SU-DHL-6 (cell line): ENCODE measurements around the gene HDAC10.

ENCODE experiments used
- H2AFZ ChIP-seq: fragments of 200-600 bp; sonication (generic); 2 replicates; pipeline ENCODE4 v1.6.1; 2014; ENCODE audit warnings: low read depth, mild to moderate bottlenecking, moderate library complexity, mixed read lengths, antibody characterized with exemption, low read length; ENCODE audit not compliant: severe bottlenecking
- H3F3A ChIP-seq: fragments of 200-600 bp; shearing (Covaris generic); 2 replicates; pipeline ENCODE4 v1.6.0; 2016; ENCODE audit warnings: antibody characterized with exemption, mild to moderate bottlenecking; ENCODE audit not compliant: insufficient read depth
- H3K27ac ChIP-seq: fragments of 200-600 bp; sonication (generic); 2 replicates; pipeline ENCODE4 v1.5.1; 2016; ENCODE audit warnings: low read depth, mild to moderate bottlenecking, low read length, moderate library complexity, mixed read lengths
- H3K27me3 ChIP-seq: fragments of 200-600 bp; sonication (generic), shearing (Covaris generic); 2 replicates; pipeline ENCODE4 v1.6.0; 2014; ENCODE audit warnings: mild to moderate bottlenecking, low read length
- H3K36me3 ChIP-seq: fragments of 200-600 bp; sonication (generic); 2 replicates; pipeline ENCODE4 v1.6.1; 2014; ENCODE audit warnings: mild to moderate bottlenecking, low read length, mixed read lengths
- H3K4me2 ChIP-seq: fragments of 300-600, 200-600 bp; shearing (Covaris generic), sonication (generic); 2 replicates; pipeline ENCODE4 v1.6.0; 2014; ENCODE audit warnings: low read length, low read depth, mild to moderate bottlenecking; ENCODE audit not compliant: poor library complexity, severe bottlenecking
- H3K4me3 ChIP-seq: fragments of 200-600 bp; sonication (generic); 2 replicates; pipeline ENCODE4 v1.5.1; 2014; ENCODE audit warnings: antibody characterized with exemption, low read length, mild to moderate bottlenecking, mixed read lengths; ENCODE audit not compliant: insufficient read depth, poor library complexity, severe bottlenecking
- H3K79me2 ChIP-seq: fragments of 200-600 bp; sonication (generic); 2 replicates; pipeline ENCODE4 v1.6.1; 2014; ENCODE audit warnings: mild to moderate bottlenecking, low read length, moderate library complexity; ENCODE audit not compliant: insufficient read depth
- H3K9ac ChIP-seq: fragments of 200-600 bp; sonication (generic); 2 replicates; pipeline ENCODE4 v1.7.0; 2014; ENCODE audit warnings: mild to moderate bottlenecking, low read length
- H3K9me2 ChIP-seq: fragments of 200-600 bp; sonication (generic); replicated peaks from 2 replicates; pipeline ENCODE4 v1.6.1; 2014; ENCODE audit warnings: low read length; ENCODE audit not compliant: insufficient read depth
- H3K9me3 ChIP-seq: fragments of 200-600 bp; sonication (generic); 2 replicates; pipeline ENCODE4 v1.6.1; 2014; ENCODE audit warnings: low read length, mixed read lengths; ENCODE audit not compliant: insufficient read depth
- H4K20me1 ChIP-seq: fragments of 200-600 bp; sonication (generic); 2 replicates; pipeline ENCODE4 v1.6.1; 2014; ENCODE audit warnings: low read depth, mild to moderate bottlenecking, antibody characterized with exemption, low read length, moderate library complexity, mixed read lengths
- CTCF ChIP-seq: fragments of 200-600 bp; sonication (generic); IDR thresholded peaks from one replicate; pipeline ENCODE4 v1.5.1; 2017; ENCODE audit warnings: antibody characterized with exemption, mild to moderate bottlenecking, low read length, moderate library complexity; ENCODE audit not compliant: insufficient read depth, poor library complexity, severe bottlenecking
- EZH2phosphoT487 ChIP-seq: fragments of 200-600 bp; sonication (generic), shearing (Covaris generic); conservative IDR thresholded peaks from 2 replicates; pipeline ENCODE4 v1.6.1; 2018; ENCODE audit warnings: mild to moderate bottlenecking, antibody characterized with exemption, low read length, moderate library complexity, mixed read lengths

The HDAC10 gene

DNA sequence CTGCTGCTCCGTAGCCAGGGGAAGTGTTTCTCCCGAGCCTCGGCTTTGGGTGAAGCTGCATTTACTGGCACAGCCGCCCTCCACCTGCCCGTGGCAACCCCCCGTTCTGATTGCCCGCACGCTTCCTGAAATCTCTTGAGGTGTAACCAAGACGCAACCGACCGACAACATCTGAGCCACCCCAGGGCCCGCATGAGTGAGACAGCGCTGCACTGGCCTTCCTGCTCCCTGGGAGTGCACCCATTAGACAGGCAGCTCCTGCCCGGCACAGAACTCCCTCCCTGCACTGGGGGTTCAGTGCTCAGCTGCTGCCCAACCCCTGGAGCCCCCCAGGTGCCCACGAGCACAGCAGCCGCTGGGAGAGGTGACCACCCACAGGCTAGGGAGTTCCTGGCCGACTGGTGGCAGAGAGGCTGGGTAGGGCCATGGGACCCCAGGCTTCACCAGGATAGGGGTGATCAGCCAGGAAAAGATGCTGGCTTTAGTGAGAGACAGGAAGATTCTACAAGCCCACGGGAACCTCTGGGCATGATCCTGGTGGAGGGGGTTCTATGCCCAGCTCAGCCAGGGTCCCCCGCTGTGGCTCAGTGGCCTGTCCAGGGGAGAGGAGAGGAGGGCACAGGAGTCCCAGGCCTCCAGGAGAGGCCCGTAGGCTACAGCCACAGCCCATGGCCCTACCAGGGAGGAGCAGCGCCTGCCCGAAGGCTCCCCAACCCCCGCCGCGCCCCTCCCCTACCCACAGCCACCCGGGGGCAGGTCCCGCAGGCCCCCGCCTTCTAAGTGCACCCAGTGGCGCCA is 41.8 kb upstream of the HDAC10 start:
- Histone ChIP-seq H3F3A (peaks cover 4% of the 10 kb centered on the region; the same call in 1 of the 2 replicates), H3K4me2 (peak overlapping the region; percentile 64), H4K20me1 (no peaks in the 10 kb centered on the region), H3K79me2 (no peaks in the 10 kb centered on the region), H3K9me3 (no peaks in the 10 kb centered on the region), H3K27ac (peak overlapping the region; percentile 64), H3K36me3 (no peaks in the 10 kb centered on the region), H3K9ac (peak overlapping the region; percentile 34; the same call in 1 of the 2 replicates), H3K27me3 (no peaks in the 10 kb centered on the region), H3K9me2 (no peaks in the 10 kb centered on the region), H3K4me3 (no peak overlapping the region), H2AFZ (no peak overlapping the region)
- TF ChIP-seq CTCF: no peak
- TF ChIP-seq EZH2phosphoT487: no peak

DNA sequence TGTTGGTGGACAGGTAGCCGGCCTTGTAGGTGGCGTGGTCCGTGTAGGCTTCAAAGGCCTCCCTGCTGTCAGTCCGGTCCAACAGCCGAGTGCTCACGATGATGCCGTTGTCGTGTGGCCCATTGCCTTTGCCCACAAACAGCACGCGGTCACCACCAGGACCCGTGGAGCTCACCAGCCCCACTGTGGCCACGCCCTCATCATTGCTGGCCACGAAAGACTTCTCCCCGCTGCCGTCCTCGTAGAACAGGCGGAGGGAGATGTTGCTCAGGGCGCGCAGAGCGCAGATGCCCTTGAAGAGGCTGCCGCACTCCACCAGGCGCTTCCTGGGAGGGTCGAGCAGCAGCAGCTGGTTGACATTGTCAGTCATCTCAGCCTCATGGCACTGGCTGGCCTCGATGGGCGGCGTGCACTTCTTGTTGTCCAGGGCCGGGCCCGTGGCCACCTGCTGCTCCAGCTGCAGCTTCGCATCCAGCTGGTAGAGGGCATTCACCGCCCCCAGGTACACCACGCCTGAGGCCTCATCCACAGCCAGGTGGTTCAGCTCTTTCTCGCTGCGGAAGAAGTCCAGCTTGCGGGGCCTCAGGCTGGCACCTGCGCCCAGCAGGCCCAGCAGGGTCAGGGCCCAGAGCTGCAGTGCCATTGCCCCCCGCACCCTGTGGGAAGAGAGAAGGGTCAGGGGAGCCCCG is 39.0 kb upstream of the HDAC10 start:
- H3K9me2 ChIP-seq: no peaks in the 10 kb centered on the region
- no peaks in the 10 kb centered on the region for H3F3A ChIP-seq
- TF ChIP-seq CTCF (no peak), EZH2phosphoT487 (no peak)
- no peaks in the 10 kb centered on the region for H3K27me3 ChIP-seq
- H3K4me2 ChIP-seq: no peak overlapping the region
- no peak overlapping the region for H3K4me3 ChIP-seq
- H4K20me1 ChIP-seq: no peaks in the 10 kb centered on the region
- no peak overlapping the region for H2AFZ ChIP-seq
- H3K79me2 ChIP-seq: no peaks in the 10 kb centered on the region
- no peaks in the 10 kb centered on the region for H3K36me3 ChIP-seq
- H3K27ac ChIP-seq: no peak overlapping the region
- no peaks in the 10 kb centered on the region for H3K9me3 ChIP-seq
- H3K9ac ChIP-seq: no peak overlapping the region

DNA sequence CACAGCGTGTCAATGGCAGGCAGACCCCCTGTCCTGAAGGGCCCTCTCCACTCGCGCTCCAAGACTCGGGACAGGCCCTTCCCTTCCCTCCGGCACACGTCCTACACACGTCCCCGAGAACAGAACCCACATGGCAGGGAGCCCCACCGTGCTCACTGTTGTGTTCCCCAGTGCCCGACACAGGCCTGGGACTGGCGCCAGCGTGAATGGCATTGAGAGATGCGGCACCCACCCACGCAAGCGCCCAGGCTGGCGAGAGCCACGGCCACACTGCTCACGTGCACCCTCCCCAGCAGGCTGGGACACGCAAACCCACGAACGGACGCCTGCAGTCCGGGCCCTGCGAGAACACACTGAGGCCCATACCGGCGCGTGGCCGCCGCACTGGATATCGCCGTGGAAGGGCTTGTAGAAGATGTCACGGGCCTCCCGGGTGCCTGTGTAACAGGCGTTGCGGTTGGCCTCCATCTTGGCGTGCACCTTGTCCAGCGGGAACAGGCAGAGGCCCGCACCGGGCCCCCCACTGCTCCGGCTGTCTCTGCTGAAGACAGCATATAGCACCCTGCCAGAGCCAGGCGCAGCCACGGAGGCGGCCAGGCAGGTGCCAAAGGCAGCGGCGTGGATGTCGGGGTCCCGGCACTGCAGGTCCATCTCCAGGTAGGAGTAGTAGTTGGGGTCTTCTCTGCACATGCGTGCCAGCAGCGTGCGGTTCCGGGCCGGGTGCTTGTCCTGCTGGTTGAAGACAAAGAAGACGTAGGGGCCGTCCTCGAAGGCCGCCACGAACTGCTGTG is 38.3 kb upstream of the HDAC10 start:
- Histone ChIP-seq H3K4me3 (no peak overlapping the region), H3K9me2 (no peaks in the 10 kb centered on the region), H3K9ac (no peak overlapping the region), H3K79me2 (no peaks in the 10 kb centered on the region), H3K36me3 (no peaks in the 10 kb centered on the region), H3K4me2 (no peak overlapping the region), H3K27ac (no peak overlapping the region), H3K9me3 (no peaks in the 10 kb centered on the region), H2AFZ (no peak overlapping the region), H3F3A (no peaks in the 10 kb centered on the region), H4K20me1 (no peaks in the 10 kb centered on the region), H3K27me3 (no peaks in the 10 kb centered on the region)
- no peak for TF ChIP-seq CTCF
- TF ChIP-seq EZH2phosphoT487: no peak
